Stimulated activated naive CD4-positive, alpha-beta T cell (primary cell): ENCODE measurements around the gene FNDC1.

ENCODE experiments used
- DNase-seq, 6 experiments: peaks; one replicate each; lab custom pipeline; 2025; lab: John Stamatoyannopoulos, UW

The FNDC1 gene

DNA sequence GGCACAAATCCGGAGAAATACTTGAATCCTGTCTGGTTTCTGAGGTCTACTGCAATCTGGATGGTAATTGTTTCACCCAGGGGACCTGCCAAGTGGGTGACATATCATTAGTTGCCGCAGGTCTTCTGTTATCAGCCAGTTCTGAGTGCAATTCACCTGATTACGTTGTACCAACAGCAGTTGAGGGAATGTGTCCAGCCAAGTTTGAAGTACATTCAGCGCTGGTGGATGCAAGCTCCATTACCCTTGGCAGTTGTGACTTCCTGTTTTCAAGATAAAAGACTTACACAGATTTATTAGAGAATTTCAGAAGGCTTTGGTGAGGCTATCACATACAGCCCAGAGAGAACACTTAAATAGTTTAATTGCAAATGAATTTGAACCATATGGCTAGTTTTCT, 42.8 kb downstream of the FNDC1 start:
- no peak for DNase-seq

DNA sequence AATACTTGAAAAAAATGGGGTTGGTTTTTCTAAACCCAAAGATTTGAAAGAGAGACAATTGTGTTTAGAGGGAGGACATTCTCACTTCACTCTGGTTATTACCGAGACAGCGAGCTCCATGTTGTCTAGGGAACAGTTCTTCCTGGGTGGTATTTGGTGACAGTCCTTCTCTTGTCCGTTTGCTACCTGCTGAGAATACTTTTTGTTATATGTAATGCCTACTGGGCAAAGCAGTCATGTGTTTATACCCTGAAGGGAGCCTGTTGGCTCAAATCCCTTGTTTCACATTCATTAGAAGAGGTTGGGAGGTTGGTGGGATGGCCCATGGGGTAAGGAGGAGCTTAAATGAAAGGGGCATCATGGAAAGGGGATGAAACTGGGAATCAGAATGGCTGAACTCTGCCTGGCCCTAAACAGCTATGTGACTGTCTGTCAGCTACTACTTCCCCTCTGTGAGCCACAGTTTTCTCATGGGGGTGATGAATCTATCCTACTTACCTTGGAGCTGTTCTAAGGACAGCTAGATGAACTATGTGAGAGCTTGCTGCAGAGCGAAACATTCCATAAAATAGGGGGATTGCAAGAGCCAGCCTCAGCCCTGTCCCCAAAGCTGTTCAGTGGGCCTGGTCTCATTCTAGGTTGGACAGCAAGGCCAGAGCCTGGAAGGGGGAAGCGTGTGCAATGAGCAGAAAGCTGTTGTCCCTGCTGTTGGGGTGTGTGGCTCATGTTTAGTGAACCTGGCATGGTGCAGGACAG, 43.5 kb downstream of the FNDC1 start:
- no peak for DNase-seq

DNA sequence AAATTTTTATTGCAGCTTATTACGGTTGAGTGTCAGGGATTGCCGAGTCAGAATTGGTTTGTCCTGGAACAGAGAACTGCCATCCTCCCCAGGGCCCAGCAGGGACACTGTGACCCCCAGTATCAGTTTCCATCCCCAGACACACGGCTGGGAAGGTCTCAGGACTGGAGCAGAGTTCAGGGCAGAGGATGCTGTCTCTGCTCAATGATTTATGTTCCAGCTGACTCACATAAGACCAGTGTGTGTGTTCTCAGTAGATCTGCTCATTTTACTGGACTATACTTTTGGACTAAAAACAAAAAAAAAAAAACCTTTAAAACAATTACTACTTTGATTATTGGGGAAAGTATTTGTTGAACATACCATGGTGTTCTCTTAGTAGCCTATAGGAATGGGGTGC, 44.2 kb downstream of the FNDC1 start:
- DNase-seq = no peak

DNA sequence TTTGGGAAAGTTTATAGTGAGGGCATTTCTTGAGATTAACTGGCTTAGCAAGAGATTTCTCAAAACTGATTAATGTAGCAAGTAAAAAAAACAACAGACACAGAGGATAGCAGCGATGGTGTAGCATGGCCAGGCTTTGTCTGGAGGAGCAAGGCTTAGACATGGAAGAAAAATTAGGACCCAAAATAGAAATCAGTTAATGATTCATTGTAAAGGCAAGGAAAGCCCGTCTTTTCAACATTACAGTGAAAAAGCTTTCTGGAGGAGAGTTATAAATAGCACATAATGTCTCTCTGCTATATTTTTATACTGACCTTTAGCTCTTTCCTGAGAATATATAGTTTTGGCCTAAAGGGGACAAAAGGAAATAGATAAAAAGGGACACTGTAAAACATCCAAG, 45.1 kb downstream of the FNDC1 start:
- DNase-seq = no peak

DNA sequence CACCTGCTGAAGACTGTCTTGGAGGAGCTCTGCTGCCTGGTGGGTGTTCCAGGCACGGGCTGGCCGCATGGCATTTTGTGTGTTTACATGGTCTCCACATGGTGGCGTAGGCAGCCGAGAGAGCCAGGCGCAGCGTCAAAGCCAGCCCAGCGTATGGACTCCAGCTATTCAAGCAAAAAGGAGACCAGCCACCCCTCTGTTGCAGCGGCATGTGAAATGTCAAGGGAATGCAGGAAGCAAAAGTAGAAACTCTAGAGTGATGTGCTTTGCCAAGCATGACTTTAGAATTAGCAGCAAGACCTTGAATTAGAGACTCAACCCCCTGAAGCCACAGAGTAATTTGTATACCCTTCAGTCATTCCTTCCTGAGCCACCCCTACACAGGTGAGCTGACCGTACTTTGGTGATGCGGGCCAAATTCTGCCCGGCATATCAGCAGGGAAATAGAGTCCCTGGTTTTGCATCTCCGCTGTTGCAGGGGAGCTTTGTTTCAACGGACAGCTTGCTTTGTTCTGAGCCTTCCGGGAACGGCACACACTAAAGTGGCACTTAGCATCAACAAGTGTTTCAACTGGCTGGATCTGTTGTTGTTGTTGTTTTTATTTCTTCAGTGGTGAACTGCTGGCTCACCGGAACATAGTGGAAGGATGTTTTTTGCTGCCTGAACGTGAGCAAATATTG, 48.5 kb downstream of the FNDC1 start:
- DNase-seq = no peak

DNA sequence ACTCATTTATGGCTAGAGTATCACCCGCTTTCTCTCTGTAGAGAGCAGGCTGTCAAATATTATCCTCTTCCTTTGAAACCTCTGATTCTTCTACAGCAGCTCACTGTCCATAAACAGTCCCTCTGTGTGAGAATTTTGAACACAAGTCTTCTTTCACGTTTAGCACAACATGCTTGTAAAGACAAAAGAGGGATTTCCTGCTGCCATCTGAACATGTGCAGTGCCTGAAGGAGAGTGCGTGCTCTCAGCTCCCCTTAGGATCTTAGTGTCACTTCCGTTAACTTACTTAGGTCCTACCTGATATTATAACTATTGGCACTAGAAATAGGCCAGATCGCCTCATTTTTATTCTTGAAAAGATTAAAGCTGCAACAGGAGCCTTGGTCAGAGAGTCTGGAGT, 50.9 kb downstream of the FNDC1 start:
- no peak for DNase-seq

DNA sequence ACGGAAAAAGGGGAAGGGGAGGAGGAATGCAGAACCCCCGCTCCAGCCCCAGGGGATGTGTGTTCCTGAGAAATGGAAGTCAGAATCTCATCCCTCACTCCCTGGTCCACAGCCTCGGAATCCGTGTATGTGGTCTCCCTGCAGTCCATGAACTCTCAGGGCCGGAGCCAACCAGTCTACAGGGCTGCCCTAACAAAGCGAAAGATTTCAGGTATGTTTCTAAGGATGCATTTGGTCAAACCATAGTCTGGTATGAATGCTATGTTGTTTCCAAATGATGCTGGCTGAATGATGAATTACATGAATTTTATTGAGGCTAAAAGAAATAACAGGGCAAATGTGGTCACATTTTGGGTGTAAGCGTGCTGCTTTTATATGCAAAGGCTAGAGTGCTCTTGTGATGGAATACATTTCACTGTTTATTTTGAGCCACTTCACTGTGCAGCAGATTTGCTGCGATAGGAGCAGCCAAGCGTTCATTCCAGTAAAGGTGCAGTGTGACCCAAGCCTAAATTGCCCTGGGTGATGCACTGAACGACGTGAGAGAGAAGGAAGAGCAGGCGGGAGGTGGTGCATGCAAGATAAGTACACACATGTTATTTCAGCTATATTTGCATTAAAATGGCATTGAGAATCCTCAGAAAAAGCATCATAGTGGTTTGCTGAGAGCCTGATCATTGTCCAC, 52.4 kb downstream of the FNDC1 start:
- no peak for DNase-seq

DNA sequence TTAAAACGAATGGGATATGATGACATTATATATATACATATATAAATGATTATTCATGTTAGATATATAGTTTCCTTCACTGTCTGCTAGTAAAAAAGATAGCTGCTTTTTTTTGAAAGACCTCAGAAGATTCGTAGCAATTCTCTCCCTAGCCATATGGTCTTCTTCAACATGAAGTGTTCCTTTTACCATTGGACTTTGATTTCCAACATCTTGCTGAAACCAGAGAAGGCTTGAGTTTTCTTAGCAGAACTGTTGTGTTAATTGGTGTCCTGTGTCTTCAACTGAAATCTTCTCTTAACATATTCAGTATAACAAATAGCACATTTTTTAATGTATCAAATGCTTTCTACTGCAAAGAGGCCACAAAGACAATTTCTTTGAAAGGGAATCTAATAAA, 55.3 kb downstream of the FNDC1 start:
- DNase-seq = no peak

DNA sequence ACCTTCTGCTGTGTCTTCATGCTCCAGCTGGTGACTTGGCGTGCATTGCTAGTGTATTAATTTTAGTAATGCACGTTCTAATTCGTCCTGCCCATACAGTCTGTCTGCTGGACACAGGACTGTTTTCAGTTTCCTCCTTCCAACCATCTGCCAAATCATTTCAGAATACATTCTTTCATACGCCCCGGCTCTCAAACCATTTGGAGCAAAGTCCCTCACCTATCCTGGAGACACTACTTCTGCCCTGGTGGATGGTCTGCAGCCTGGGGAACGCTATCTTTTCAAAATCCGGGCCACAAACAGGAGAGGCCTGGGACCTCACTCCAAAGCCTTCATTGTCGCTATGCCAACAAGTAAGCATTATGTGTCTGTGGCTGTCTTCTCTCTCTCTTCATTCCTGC, 60.5 kb downstream of the FNDC1 start:
- DNase-seq = no peak

DNA sequence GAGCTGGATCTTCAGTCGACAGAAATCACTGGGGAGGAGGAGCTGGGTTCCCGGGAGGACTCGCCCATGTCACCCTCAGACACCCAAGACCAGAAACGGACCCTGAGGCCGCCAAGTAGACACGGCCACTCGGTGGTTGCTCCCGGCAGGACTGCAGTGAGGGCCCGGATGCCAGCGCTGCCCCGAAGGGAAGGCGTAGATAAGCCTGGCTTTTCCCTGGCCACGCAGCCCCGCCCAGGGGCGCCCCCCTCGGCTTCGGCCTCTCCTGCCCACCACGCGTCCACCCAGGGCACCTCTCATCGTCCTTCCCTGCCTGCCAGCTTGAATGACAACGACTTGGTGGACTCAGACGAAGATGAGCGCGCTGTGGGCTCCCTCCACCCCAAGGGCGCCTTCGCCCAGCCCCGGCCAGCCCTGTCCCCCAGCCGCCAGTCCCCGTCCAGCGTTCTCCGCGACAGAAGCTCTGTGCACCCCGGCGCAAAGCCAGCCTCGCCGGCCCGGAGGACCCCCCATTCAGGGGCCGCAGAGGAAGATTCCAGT, 63.0 kb downstream of the FNDC1 start:
- no peak for DNase-seq

DNA sequence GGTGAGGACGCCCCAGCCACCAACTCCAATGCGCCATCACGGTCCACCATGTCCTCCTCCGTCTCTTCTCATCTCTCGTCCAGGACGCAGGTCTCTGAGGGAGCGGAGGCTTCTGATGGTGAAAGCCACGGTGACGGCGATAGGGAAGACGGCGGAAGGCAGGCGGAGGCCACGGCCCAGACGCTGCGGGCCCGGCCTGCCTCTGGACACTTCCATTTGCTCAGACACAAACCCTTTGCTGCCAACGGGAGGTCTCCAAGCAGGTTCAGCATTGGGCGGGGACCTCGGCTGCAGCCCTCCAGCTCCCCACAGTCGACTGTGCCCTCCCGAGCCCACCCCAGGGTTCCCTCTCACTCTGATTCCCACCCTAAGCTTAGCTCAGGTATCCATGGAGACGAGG, 63.6 kb downstream of the FNDC1 start:
- no peak for DNase-seq

DNA sequence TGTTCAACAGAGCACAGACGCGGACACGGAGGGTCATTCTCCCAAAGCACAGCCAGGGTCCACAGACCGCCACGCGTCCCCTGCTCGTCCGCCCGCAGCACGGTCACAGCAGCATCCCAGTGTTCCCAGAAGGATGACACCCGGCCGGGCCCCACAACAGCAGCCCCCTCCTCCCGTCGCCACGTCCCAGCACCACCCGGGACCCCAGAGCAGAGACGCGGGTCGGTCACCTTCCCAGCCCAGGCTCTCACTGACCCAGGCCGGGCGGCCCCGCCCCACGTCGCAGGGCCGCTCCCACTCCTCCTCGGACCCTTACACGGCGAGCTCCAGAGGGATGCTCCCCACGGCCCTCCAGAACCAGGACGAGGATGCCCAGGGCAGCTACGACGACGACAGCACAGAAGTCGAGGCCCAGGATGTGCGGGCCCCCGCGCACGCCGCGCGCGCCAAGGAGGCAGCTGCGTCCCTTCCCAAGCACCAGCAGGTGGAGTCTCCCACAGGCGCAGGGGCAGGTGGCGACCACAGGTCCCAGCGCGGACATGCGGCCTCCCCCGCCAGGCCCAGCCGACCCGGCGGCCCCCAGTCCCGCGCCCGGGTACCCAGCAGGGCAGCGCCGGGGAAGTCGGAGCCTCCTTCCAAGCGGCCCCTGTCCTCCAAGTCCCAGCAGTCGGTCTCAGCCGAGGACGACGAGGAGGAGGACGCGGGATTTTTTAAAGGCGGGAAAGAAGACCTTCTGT, 64.3 kb downstream of the FNDC1 start:
- no peak for DNase-seq

DNA sequence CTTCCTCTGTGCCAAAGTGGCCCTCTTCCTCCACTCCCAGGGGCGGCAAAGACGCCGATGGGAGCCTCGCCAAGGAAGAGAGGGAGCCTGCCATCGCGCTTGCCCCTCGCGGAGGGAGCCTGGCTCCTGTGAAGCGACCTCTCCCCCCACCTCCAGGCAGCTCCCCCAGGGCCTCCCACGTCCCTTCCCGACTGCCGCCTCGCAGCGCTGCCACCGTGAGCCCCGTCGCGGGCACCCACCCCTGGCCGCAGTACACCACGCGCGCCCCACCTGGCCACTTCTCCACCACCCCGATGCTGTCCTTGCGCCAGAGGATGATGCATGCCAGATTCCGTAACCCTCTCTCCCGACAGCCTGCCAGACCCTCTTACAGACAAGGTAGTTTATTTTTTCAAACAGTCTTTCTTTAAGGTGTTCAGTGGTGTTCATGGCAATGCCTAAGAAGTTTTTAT, 64.9 kb downstream of the FNDC1 start:
- no peak for DNase-seq

DNA sequence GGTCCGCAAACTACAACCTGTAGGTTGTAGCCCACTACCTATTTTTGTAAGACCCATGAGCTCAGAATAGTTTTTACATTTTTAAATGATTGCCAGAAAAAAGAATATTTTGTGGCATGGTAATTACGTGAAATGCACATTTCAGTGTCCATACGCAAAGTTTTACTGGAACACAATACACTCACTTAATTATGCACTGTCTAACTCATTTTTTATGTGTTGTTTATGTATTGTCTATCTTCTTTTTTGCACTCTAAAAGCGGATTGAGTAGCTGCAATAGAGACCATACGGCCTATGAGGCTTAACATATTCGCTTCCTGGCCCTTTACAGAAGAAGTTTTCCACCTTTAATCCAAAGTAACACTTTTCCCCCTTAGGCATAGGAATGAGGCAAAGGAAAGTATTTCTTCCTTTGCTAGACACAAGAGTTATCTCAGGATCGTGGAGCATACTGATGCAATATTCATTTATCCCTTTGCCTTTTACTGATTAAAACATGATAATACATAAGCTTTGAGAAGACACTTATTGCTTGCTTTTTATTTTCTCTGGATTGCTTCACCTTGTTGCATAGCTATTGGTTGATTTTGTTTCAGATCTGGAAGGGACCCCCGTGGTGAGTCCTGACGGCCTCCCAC, 69.8 kb downstream of the FNDC1 start:
- no peak for DNase-seq

DNA sequence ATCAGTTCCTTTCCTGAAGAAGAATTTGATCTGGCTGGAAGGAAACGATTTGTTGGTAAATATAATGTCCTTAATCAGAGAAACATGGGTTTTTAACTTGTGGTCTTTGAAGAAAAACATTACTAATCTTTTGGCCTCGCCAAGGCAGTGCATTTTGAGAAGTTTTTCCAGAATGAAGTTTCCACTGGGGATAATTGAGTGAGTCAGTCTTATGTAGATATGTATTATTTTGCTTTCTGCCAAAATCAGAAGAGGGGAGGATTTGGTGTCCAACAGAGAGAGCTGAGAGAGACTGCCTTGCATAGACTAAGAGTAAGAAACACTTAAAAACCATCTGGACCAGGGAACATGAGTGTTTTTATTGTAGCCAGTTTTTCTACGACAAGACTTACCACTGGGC, 79.9 kb downstream of the FNDC1 start:
- no peak for DNase-seq

DNA sequence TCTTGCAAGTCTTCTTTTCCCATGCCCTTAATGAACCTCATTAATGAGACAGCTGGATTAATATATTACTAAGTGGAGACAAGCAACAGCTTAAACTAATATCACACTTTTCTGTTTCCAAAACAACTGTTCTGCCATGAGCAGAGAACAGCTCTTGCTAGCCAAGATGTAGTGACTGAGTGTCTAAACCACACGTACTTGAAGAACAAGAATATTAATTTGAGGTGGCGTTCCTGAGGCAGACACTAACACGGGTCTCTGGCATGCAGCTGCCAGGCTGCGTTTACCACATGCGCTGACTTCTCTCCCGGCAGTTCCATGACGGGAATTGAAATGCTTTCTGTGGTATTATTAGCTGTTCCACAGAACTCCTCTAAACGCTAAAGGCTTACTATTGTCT, 80.6 kb downstream of the FNDC1 start:
- no peak for DNase-seq

DNA sequence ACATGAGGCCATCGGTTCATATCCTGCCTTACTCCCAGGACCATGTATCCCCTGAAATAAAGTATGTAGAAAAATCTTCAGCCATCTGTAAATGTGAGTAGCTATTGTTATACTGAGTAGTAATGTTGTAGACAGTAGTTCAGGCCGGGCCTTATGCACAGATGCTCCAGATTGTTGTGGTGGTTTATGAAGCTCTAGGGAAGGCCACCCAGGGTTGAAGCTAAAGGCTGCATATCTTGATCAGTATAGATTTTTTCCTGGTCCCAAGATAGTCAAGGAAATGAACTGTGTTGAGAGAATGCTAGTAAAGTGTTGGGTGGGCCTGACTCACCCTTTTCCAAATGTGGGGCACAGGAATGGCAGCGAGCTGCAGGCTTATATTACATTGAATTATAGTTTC, 81.4 kb downstream of the FNDC1 start:
- no peak for DNase-seq

DNA sequence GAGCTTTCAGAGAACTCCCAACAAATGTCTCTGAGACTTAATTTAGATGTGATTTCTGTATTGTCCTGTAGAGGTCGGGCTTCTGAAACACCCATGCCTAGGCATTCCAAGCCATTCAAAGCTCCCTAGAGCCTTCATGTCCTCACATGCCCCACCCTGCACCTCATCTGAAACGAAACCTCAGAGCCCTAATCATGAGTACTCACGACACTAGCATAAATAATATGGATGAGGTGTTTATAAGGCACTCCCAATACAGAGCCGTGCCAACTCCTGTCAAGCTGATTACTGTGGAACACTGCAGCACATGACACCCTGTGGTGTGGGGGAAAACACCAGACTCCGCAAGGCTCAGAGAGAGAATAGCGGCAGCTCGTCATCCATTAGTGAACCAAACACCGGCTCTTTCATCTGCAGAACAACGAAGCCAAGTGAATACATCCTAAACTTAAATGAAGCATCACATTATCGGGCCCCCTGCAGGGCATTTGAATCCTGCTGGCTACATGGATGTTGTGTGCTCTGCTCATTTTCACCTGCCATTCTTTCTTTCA, 83.8 kb downstream of the FNDC1 start:
- no peak for DNase-seq

DNA sequence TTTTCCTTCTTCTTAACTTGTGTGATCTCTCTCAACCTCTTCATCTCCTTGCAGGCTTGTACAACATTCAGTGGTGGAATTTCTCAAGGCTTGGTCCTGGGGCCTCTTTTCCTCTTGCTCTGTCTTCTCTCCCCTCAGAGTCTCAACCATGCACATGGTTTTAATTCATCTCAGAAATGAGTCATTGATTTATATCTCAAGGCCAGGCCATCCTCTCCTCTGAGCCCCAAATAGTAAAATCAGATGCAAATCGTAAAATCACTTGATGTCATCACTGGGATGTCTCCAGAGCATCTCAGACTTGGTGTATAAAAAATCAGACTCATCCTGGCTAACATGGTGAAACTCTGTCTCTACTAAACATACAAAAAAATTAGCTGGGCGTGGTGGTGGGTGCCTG, 85.0 kb downstream of the FNDC1 start:
- DNase-seq = no peak

DNA sequence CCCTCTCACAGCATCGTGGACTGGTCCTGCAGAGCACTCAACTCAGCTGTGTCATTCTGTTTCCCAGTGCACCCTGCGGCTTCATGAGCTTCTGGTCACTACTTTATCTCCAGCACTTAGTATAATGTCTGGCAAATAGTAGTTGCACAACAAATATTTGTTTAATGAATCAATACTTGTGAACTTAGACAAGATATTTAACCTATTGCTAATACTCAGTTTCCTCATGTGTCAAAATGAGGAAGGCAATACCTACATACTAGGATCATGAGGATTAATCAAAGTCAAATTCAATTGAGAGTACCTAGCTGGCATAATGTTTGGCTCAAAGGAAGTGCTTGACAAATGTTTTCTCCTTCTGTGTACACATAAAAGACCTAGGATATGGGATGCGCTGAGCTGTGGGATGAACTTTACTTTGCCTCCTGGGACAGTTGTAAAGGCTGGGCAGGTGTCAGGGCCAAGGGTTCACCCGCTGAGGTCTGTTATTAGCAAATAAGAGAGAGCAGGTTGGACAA, 86.3 kb downstream of the FNDC1 start:
- no peak for DNase-seq

DNA sequence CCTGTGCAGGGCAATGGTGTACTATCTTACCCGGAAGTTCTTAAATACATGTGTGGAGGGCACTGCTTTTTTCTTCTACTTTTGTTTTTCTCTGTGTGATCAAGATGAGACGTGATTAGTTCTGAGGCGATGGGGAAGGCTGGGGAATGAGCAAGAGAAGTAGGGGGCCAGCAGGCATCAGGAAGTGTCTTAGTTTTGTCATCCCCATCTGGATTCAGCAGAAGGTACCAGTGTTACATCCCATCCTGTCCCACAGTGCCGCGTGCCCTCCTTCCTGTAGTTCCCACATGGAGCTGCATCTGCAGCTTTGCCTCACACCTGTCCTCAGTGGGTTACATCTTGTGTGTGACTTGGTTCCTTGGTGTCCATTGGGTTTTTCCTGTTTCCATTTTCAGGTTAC, 86.9 kb downstream of the FNDC1 start:
- no peak for DNase-seq
